K562 (cell line): ENCODE data around the gene TTC39C. TPM values are rescaled to one million over a fixed set of nuclear protein-coding genes. Genes with fewer than 3 reads are reported as not detected.

ENCODE experiments used
- ATAC-seq: fragments of 200-7000 bp; cut with Tn5 transposase; 3 replicates; pipeline ENCODE4 v1.9.1; 2020; ENCODE audit warnings: moderate library complexity
- BruUV-seq: library from RNA; stranded (reverse); fragments of 400-500 nt; replicated peaks from 2 replicates; lab custom pipeline; 2021; lab: Mats Ljungman, UMichigan
- CTCF ChIA-PET: fragments of 300-600 bp; formaldehyde crosslinking; extraction: SDS; loops from one replicate; lab custom pipeline; 2021; ENCODE audit warnings: low intra/inter-chr PET ratio; lab: Yijun Ruan, JAX
- POLR2A ChIA-PET: fragments of 300-600, 350-650 bp; sonication (Branson Sonifier 250); formaldehyde crosslinking; extraction: SDS; loops from one replicate; lab custom pipeline; 2021; ENCODE audit warnings: antibody characterized with exemption, inconsistent platforms; lab: Yijun Ruan, JAX
- DNase-seq, 4 experiments: peaks; one replicate each; pipeline versions ENCODE4 v3.0.0 to v3.0.0-alpha.2; 2011 to 2018; ENCODE audit warnings: low spot score in 3 of 4, mixed read lengths in 3 of 4; ENCODE audit errors: extremely low read depth in 1 of 4
- FAIRE-seq: peaks from 2 replicates; lab custom pipeline; 2011; peaks lifted over from hg19 to GRCh38; lab: Jason Lieb, UNC
- H2AFZ ChIP-seq: 2 replicates; pipeline ENCODE4 v1.6.0; 2011; ENCODE audit warnings: low read depth, low read length, control low read depth, inconsistent platforms
- H3K27ac ChIP-seq: fragments of 200-600 bp; 3 replicates; pipeline ENCODE4 v1.8.0; 2011; ENCODE audit warnings: low read depth, mild to moderate bottlenecking, control low read depth, inconsistent platforms, low read length, moderate library complexity, mixed read lengths; ENCODE audit errors: extremely low read depth
- H3K27me3 ChIP-seq, 2 experiments: fragments of 300-600 bp in 1 of 2; 2 replicates in 1 of 2; 3 replicates in 1 of 2; pipeline versions ENCODE4 v1.6.0 to v1.8.0; 2011; ENCODE audit warnings: inconsistent platforms in 2 of 2, low read length in 2 of 2, mild to moderate bottlenecking in 1 of 2, mixed read lengths in 1 of 2, moderate library complexity in 1 of 2; ENCODE audit not compliant: control insufficient read depth in 2 of 2, insufficient read depth in 2 of 2
- H3K36me3 ChIP-seq: fragments of 300-600 bp; 3 replicates; pipeline ENCODE4 v1.8.0; 2011; ENCODE audit warnings: mild to moderate bottlenecking, low read length, inconsistent platforms; ENCODE audit not compliant: control insufficient read depth, insufficient read depth
- H3K4me1 ChIP-seq, 2 experiments: fragments of 200-600 bp in 1 of 2; replicated peaks in 1 of 2; 2 replicates in 1 of 2; 3 replicates in 1 of 2; pipeline versions ENCODE4 v1.5.1 to v1.8.0; 2011; ENCODE audit warnings: inconsistent platforms in 2 of 2, low read length in 2 of 2, mild to moderate bottlenecking in 1 of 2, mixed read lengths in 1 of 2, moderate library complexity in 1 of 2; ENCODE audit not compliant: control insufficient read depth in 2 of 2, insufficient read depth in 2 of 2
- H3K4me2 ChIP-seq: 2 replicates; pipeline ENCODE4 v1.6.1; 2011; ENCODE audit warnings: low read length, control low read depth, inconsistent platforms, mixed read lengths; ENCODE audit not compliant: insufficient read depth
- H3K4me3 ChIP-seq: fragments of 200-600 bp; sonication (generic), shearing (Covaris generic); 2 replicates; pipeline ENCODE4 v1.5.1; 2016; ENCODE audit warnings: control low read depth, inconsistent platforms
- H3K79me2 ChIP-seq: fragments of 200-600 bp; 3 replicates; pipeline ENCODE4 v1.8.0; 2011; ENCODE audit warnings: low read length, inconsistent platforms; ENCODE audit not compliant: control insufficient read depth, insufficient read depth
- H3K9ac ChIP-seq, 2 experiments: 2 replicates each; pipeline versions ENCODE4 v1.6.0 to v1.6.1; 2011; ENCODE audit warnings: low read depth in 2 of 2, low read length in 2 of 2, control low read depth in 1 of 2, inconsistent platforms in 1 of 2, mild to moderate bottlenecking in 1 of 2, mixed read lengths in 1 of 2; ENCODE audit not compliant: insufficient read depth in 1 of 2
- H3K9me1 ChIP-seq: one replicate; pipeline ENCODE4 v1.6.0; 2011; ENCODE audit warnings: inconsistent platforms, mild to moderate bottlenecking, low read length, moderate library complexity; ENCODE audit not compliant: control insufficient read depth, insufficient read depth
- H3K9me3 ChIP-seq: replicated peaks from 2 replicates; pipeline ENCODE4 v1.5.1; 2011; ENCODE audit warnings: low read depth, low read length, inconsistent platforms; ENCODE audit not compliant: control insufficient read depth, insufficient read depth
- H4K20me1 ChIP-seq: replicated peaks from 2 replicates; pipeline ENCODE4 v1.6.1; 2011; ENCODE audit warnings: low read length, inconsistent platforms, mixed read lengths; ENCODE audit not compliant: control insufficient read depth, insufficient read depth
- CHD7 ChIP-seq: fragments of 200-600 bp; sonication (generic); IDR thresholded peaks from one replicate; pipeline ENCODE4 v1.6.1; 2012; ENCODE audit warnings: mild to moderate bottlenecking, low read depth, low read length, inconsistent platforms
- TAF9B ChIP-seq: fragments of 450-650 bp; IDR thresholded peaks from 2 replicates; pipeline ENCODE4 v1.6.1; 2018; ENCODE audit warnings: mild to moderate bottlenecking; ENCODE audit not compliant: partially characterized antibody
- TAL1 ChIP-seq: fragments of 450-650 bp; IDR thresholded peaks from 2 replicates; pipeline ENCODE4 v1.6.1; 2016; ENCODE audit warnings: mild to moderate bottlenecking
- ZKSCAN1 ChIP-seq: fragments of 150-350 bp; IDR thresholded peaks from 2 replicates; pipeline ENCODE4 v1.6.1; 2016; ENCODE audit warnings: low read depth, low read length
- ZKSCAN8 ChIP-seq: fragments of 200-800 bp; sonication (Bioruptor generic); IDR thresholded peaks from 2 replicates; pipeline ENCODE4 v1.6.1; 2016; ENCODE audit warnings: missing genetic modification characterization, missing compliant biosample characterization
- ZNF436 ChIP-seq: fragments of 250-450, 450-650 bp; sonication (Bioruptor Pico); formaldehyde crosslinking; IDR thresholded peaks from 2 replicates; pipeline ENCODE4 v1.7.0; 2020; ENCODE audit warnings: mild to moderate bottlenecking
- WGBS: fragments of 100-300 bp; shearing (Covaris generic); methylation state at CpG from one replicate; pipeline ENCODE4 v1.1.6; 2016; ENCODE audit warnings: low coverage, mixed read lengths; ENCODE audit not compliant: insufficient coverage; ENCODE audit errors: missing lambda C conversion rate; 5-methylcytosine and 5-hydroxymethylcytosine counted together
- in situ Hi-C: fragments of 300-500 bp; cut with MboI; formaldehyde crosslinking; loops from 4 replicates; pipeline ENCODE4 v1.15.0; 2018; ENCODE audit warnings: inconsistent platforms, mixed read lengths
- intact Hi-C: fragments of 100-400 bp; cut with micrococcal nuclease; formaldehyde crosslinking; loops from 2 replicates; pipeline ENCODE4 v1.14.2; 2022
- polyA plus RNA-seq, 8 experiments: library from polyadenylated mRNA; depleted of rRNA in 4 of 8; stranded (reverse) in 5 of 8; unstranded in 3 of 8; fragments of >200 nt; fragmentation: Nextera tagmentation in 2 of 8; fragmentation: Illumina TruSeq in 1 of 8; extraction: Ambion mirVana in 2 of 8; extraction: Trizol in 1 of 8; gene quantifications; 2 replicates each; pipeline versions ENCODE4 v1.2.1 to v1.2.3, GENCODE V29; 2011 to 2014; ENCODE audit warnings: inconsistent platforms in 1 of 8, missing spikeins in 1 of 8
- total RNA-seq, 7 experiments: library from RNA; depleted of rRNA in 6 of 7; stranded (reverse); fragments of >200 nt in 6 of 7; fragmentation: Illumina TruSeq in 2 of 7; extraction: Trizol in 2 of 7; gene quantifications; 2 replicates each; pipeline versions ENCODE4 v1.2.1 to v1.2.3, GENCODE V29; 2011 to 2021; ENCODE audit warnings: low replicate concordance in 1 of 7
- TF ChIP-seq, protein P1 (sequence below), 2 experiments: fragments of 200-800 bp in 1 of 2; sonication (Bioruptor generic) in 1 of 2; sonication (generic) in 1 of 2; formaldehyde crosslinking in 1 of 2; IDR thresholded peaks in 1 of 2; conservative IDR thresholded peaks in 1 of 2; 2 replicates each; pipeline versions ENCODE4 v1.5.0 to v1.6.1; 2016 to 2020; ENCODE audit warnings: missing compliant biosample characterization in 1 of 2, missing genetic modification characterization in 1 of 2, missing genetic modification reagents in 1 of 2

TTC39C gene
- total and polyA plus RNA-seq, 9 of the 15 experiments (the other 6 are each of a cell fraction or from before 2014, with no cell fraction given): 0.01 to 0.58 (median 0.18) TPM; not detected in 5

DNA sequence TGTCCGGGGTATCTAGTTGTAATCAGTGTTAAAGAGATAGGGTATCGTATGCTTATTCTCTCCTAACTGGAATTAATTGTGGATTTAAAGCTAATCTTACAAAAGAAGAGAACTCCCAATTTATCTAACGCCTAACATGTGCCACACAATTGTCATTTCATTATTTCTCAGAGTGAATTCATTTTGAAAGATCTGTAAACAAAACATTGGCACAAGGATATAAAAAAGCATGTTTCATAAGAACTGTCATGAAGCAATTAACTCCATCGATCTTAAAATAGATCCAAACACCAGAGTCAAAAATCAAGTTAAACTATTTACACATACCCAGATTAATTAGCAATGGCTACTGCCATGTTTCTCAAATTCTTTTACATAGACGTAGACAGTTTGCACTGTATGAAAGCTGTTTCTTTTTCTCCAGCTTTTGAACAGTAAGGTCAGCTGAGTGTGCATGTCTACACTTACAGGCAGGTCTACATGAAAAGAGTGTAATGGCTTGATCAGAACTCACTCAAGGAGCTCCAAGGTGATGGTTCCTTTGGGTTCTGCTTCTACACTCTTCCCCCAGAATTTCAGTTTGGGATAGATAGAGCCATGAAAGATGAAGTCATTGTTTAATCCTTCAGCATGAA, 163.1 kb downstream of the TTC39C start:
- Histone ChIP-seq H4K20me1 (no peaks in the 10 kb centered on the region), H3K4me3 (no peak overlapping the region), H3K4me1 (no peaks in the 10 kb centered on the region), H3K79me2 (no peaks in the 10 kb centered on the region), H3K27me3 (peaks cover 3 to 9% of the 10 kb centered on the region in 2 experiments; a peak in 4 of 5 replicates), H2AFZ (no peak overlapping the region), H3K9me3 (no peaks in the 10 kb centered on the region), H3K9ac (no peak overlapping the region), H3K9me1 (no peaks in the 10 kb centered on the region), H3K27ac (no peak overlapping the region), H3K36me3 (no peaks in the 10 kb centered on the region), H3K4me2 (no peak overlapping the region)
- BruUV-seq: no TSS peak
- ChIA-PET CTCF (interaction anchor here (0.8 kb wide), 1 partner anchor 311 kb away, joined by 4 read pairs; no protein-coding TSS in a partner anchor), POLR2A (interaction anchor here (1.3 to 1.6 kb wide), 2 partner anchors 11 to 311 kb away, joined by 3 to 5 read pairs; no protein-coding TSS in a partner anchor)
- ATAC-seq (no peak), FAIRE-seq (no peak), DNase-seq (no peak)
- intact Hi-C loops: no loop called here
- WGBS: under 1% methylated on average over 5 of the region's 5 CpGs
- in situ Hi-C loops: loop anchor here (10.0 kb wide), 1 partner anchor 307 kb away; no protein-coding TSS in a partner anchor
- TF ChIP-seq, protein P1, sequence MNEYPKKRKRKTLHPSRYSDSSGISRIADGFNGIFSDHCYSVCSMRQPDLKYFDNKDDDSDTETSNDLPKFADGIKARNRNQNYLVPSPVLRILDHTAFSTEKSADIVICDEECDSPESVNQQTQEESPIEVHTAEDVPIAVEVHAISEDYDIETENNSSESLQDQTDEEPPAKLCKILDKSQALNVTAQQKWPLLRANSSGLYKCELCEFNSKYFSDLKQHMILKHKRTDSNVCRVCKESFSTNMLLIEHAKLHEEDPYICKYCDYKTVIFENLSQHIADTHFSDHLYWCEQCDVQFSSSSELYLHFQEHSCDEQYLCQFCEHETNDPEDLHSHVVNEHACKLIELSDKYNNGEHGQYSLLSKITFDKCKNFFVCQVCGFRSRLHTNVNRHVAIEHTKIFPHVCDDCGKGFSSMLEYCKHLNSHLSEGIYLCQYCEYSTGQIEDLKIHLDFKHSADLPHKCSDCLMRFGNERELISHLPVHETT (CRISPR knock-in tag; conservative IDR thresholded peaks at IDR 0.05 in 1 of 2, IDR thresholded peaks at IDR 0.05 in 1 of 2): no peak
- no peak for TF ChIP-seq ZKSCAN8
- no peak for TF ChIP-seq TAF9B
- no peak for TF ChIP-seq ZKSCAN1
- TF ChIP-seq TAL1: no peak
- TF ChIP-seq ZNF436 (CRISPR knock-in tag): no peak
- TF ChIP-seq CHD7: no peak
